Naive B cell (primary cell): ENCODE measurements around the gene CRADD. TPM values are rescaled to one million over a fixed set of nuclear protein-coding genes. Genes with fewer than 3 reads are reported as not detected.
"Not testable (repeated sequence)": the region's sequence is repeated elsewhere in the genome, so short reads cannot be mapped to it uniquely, and the experiment has no call there.

Experiments
- ATAC-seq, 2 donors: fragments of 150-1000 bp; cut with Tn5 transposase; 2 replicates each; pipeline ENCODE4 v1.10.0; 2021; ENCODE audit warnings: low read depth in 2 of 2, mild to moderate bottlenecking in 2 of 2, moderate library complexity in 2 of 2
- DNase-seq: peaks from one replicate; pipeline ENCODE4 v3.0.0; 2022
- H3K27ac Mint-ChIP-seq, 6 donors: one replicate each; pipeline ENCODE4 v1.8.0; 2020 to 2022; ENCODE audit warnings: mild to moderate bottlenecking in 6 of 6, mixed read lengths in 6 of 6, moderate library complexity in 5 of 6, inconsistent platforms in 2 of 6
- H3K27me3 Mint-ChIP-seq, 3 donors: one replicate each; pipeline ENCODE4 v1.8.0; 2021 to 2022; ENCODE audit warnings: mixed read lengths in 3 of 3, mild to moderate bottlenecking in 1 of 3
- H3K36me3 Mint-ChIP-seq, 2 donors: one replicate each; pipeline ENCODE4 v1.8.0; 2020 to 2022; ENCODE audit warnings: mixed read lengths in 2 of 2, inconsistent platforms in 1 of 2, mild to moderate bottlenecking in 1 of 2
- H3K4me1 Mint-ChIP-seq, 3 donors: one replicate each; pipeline ENCODE4 v1.8.0; 2020 to 2022; ENCODE audit warnings: mixed read lengths in 3 of 3, inconsistent platforms in 1 of 3, mild to moderate bottlenecking in 1 of 3, moderate library complexity in 1 of 3
- H3K4me3 Mint-ChIP-seq, 8 donors: one replicate each; pipeline ENCODE4 v1.8.0; 2020 to 2022; ENCODE audit warnings: mild to moderate bottlenecking in 8 of 8, mixed read lengths in 8 of 8, moderate library complexity in 8 of 8, inconsistent platforms in 2 of 8
- H3K9me3 Mint-ChIP-seq, 7 donors: one replicate each; pipeline ENCODE4 v1.8.0; 2020 to 2022; ENCODE audit warnings: mixed read lengths in 7 of 7, mild to moderate bottlenecking in 5 of 7, inconsistent platforms in 2 of 7, moderate library complexity in 1 of 7
- polyA plus RNA-seq, 6 donors: library from polyadenylated mRNA; unstranded; fragments of 300-500 nt; fragmentation: Illumina TruSeq; gene quantifications; one replicate each; pipeline ENCODE4 v1.2.3, GENCODE V29; 2021; ENCODE audit warnings: low read depth in 6 of 6

Gene CRADD
- polyA plus RNA-seq, 6 donors from 2014 or later, result 11.1 to 21.1 (median 11.1) TPM

DNA sequence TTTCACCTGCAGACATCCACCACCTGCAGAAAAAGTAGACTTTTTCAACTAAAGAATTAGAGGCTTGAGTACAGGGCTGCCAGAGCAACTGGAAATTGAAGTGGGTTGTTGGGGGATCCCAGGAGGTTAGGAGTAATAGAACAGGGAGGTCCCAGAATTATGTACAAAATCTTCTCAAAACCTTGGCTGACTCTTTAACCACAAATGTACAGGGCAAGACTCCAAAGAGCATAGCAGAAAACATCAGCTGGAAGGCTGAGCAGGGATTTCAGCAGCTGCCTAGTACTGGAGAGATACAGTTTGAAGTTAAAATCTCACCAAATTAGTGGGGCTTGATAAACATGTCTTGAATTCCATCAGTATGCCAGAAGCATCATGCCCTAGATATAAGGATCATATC, 191.6 kb downstream of the CRADD start:
- H3K9me3 Mint-ChIP-seq, result peaks cover 24 to 91% (median 76%) of the 10 kb centered on the region in 7 donors
- peaks cover 20 to 54% of the 10 kb centered on the region in 2 donors for H3K36me3 Mint-ChIP-seq
- H3K4me1 Mint-ChIP-seq, result no peaks in the 10 kb centered on the region
- no peak overlapping the region for H3K27ac Mint-ChIP-seq
- DNase-seq (no peak), ATAC-seq (no peak)
- no peaks in the 10 kb centered on the region for H3K27me3 Mint-ChIP-seq
- H3K4me3 Mint-ChIP-seq, result no peak overlapping the region

DNA sequence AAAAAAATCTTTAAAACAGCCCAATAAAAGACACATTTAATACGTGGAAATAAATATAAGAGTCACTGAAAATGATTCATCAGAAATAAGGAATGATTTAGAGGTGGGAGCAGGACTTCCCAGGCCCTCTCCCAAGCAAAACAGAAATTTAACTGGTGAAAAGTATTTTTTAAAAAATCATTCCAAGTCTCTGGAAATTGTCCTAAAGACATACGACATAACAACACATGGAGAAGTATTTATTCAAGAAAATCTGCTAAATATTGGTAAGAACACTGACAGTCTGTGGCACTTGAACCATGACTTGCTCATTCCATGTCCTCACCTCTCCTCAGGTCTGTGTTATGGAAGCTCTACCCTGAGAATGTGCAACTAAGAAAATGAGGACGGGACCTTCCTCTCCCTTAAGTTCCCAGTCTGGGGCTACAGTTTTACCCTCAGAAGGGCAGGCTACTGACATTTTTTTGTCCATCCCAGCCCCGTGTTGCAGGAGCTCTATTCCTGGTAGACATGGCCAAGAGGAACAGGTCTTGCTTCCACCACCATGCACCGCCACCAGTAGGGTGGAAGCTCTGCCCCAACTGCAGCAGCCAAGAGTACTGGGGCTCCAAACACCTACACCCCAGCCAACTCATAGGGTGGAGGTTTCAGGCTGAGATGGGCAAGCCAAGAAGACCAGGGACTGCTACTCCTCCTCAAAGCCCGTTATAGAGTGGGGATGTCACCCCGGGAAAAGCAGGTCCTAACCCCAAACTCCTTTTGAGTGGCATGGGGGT, 193.0 kb downstream of the CRADD start:
- H3K36me3 Mint-ChIP-seq, result peaks cover 22 to 68% of the 10 kb centered on the region in 2 donors
- no peak overlapping the region for H3K27ac Mint-ChIP-seq
- no peak for ATAC-seq
- H3K4me1 Mint-ChIP-seq, result no peaks in the 10 kb centered on the region
- no peak for DNase-seq
- H3K9me3 Mint-ChIP-seq, result peaks cover 29 to 95% (median 82%) of the 10 kb centered on the region in 7 donors
- H3K4me3 Mint-ChIP-seq, result no peak overlapping the region
- H3K27me3 Mint-ChIP-seq, result no peaks in the 10 kb centered on the region

- H3K27ac Mint-ChIP-seq, result peak overlapping the region in 1 of 6 donors; percentile 58
Measured at GRCh38 chr12:93871566-93871965, 194.4 kb downstream of the CRADD start.

GRCh38 chr12:93873561-93873960, 196.4 kb downstream of the CRADD start:
- no peak for ATAC-seq
- Mint-ChIP-seq H3K27me3 (no peaks in the 10 kb centered on the region), H3K4me1 (no peaks in the 10 kb centered on the region), H3K27ac (no peak overlapping the region), H3K4me3 (no peak overlapping the region), H3K36me3 (peaks cover 19 to 67% of the 10 kb centered on the region in 2 donors), H3K9me3 (peaks cover 30 to 83% (median 77%) of the 10 kb centered on the region in 7 donors)
- no peak for DNase-seq

More at GRCh38 chr12:93871566-93871965, 194.4 kb downstream of the CRADD start:
- not testable (repeated sequence) for H3K4me1 Mint-ChIP-seq, DNase-seq, H3K27me3 Mint-ChIP-seq, H3K4me3 Mint-ChIP-seq, ATAC-seq
- H3K9me3 Mint-ChIP-seq, result peaks cover 31 to 95% (median 81%) of the 10 kb centered on the region in 7 donors
- H3K36me3 Mint-ChIP-seq, result peaks cover 19 to 75% of the 10 kb centered on the region in 2 donors

- ATAC-seq, result no peak
- Mint-ChIP-seq H3K27me3 (no peaks in the 10 kb centered on the region), H3K4me1 (no peaks in the 10 kb centered on the region), H3K4me3 (no peak overlapping the region), H3K27ac (no peak overlapping the region), H3K9me3 (peaks cover 24 to 67% (median 62%) of the 10 kb centered on the region in 7 donors), H3K36me3 (peaks cover 13 to 65% of the 10 kb centered on the region in 2 donors)
- no peak for DNase-seq
Measured at GRCh38 chr12:93875157-93875556, 198.0 kb downstream of the CRADD start.

GRCh38 chr12:93876360-93876759, 199.2 kb downstream of the CRADD start:
- Mint-ChIP-seq H3K36me3 (peaks cover 13 to 70% of the 10 kb centered on the region in 2 donors), H3K4me1 (peaks cover 0 to 4% (median 0%) of the 10 kb centered on the region in 3 donors), H3K27me3 (no peaks in the 10 kb centered on the region), H3K9me3 (peaks cover 23 to 60% (median 56%) of the 10 kb centered on the region in 7 donors), H3K4me3 (no peak overlapping the region), H3K27ac (no peak overlapping the region)
- no peak for DNase-seq
- ATAC-seq, result no peak

DNA sequence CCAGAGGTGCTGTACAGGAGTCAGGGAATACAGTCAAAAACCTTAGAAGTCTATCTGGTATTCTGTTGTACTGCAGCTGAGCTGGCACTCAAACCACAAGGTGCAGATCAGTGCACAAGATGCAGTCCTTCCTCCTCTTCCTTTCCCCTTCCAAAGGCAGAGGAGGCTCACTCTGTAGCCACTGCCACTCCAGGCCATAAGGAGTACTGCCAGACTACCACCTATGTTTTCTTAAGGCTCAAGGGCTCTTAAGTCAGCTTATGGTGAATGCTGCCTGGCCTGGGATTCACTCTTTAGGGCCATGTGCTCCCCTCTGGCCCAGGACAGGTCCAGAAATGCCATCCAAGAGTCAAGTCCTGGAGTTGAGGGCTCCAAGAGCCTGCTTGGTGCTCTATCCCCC, 200.3 kb downstream of the CRADD start:
- Mint-ChIP-seq H3K27me3 (no peaks in the 10 kb centered on the region), H3K36me3 (peaks cover 13 to 62% of the 10 kb centered on the region in 2 donors), H3K4me1 (peaks cover 0 to 4% (median 0%) of the 10 kb centered on the region in 3 donors), H3K9me3 (peaks cover 17 to 49% (median 46%) of the 10 kb centered on the region in 7 donors), H3K4me3 (no peak overlapping the region), H3K27ac (no peak overlapping the region)
- ATAC-seq, result no peak
- no peak for DNase-seq

DNA sequence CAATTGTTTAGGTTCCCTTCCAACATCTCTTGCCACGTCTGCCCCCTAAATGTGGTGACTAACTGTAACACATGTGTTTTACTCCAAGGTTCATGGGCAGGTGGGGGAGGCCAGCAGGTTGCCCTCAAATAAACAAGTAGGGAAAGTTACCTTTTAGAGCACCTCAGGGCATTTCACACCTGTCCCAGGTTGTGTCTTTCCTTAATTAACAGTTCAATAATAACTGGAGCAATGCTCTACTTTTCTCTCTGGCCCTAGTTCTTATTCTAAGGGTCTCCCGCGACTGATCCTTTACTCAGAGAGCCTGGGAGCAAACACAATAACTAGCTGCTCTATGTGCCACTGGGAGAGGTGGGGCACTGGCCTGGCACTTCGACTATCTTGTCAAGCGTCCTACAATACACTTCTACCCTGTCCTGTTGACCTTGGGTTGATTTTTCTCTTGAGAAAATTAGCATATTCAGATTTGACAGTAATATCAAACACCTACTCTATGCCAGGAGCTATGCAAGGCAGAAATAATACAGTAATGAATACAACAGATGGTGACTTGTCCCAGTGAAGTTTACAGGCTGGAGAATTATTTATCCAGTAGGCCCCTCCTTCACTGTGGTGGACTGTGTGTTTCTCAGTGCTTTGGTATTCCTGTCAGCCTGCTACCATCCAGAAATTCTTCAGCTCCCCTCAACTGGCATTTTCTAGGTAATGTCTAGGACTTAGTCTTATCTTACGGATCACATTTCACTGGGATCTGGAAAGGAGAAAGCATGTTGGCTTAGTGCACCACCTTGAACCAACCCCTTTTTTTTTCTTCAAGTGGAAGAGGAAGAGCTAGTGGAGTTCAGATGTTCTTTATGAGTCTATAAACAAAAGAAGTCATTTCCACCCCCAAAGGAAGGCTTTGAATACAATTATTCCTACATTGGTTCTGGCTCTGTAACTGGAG, 202.6 kb downstream of the CRADD start:
- Mint-ChIP-seq H3K36me3 (peaks cover 4 to 44% of the 10 kb centered on the region in 2 donors), H3K4me3 (no peak overlapping the region)

DNA sequence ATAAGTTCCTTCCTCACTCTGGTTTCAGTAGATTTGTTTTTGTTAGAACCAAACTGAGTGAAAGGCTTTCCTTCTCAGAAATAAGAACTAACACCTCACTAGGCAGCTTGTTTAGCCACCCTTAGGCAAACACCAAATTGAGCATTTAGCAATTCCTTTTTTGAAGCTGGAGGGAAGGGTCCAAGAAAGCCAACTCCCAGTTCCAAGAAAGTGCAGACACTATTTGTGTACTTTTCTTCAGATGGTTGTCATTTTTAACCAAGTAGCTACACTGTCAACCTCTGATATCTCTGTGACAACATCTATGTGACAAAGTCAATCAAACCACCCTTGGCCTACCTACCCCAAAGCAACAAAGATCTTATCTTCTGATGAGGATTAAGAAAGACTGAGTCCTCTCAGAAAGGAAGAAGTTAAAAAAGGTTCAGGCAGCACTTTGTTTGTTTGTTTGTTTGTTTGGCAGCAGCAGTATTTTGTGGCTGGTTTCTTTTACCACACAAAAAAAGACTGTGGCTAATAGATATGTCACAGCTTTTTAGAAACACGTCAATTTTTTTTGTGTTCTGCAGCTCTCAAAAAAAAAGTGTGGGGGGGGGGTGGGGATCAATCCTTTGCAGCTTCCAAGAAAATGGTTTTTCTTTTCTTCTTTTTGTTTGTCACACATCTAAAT, 203.8 kb downstream of the CRADD start:
- peaks cover 0 to 4% (median 0%) of the 10 kb centered on the region in 3 donors for H3K4me1 Mint-ChIP-seq
- H3K27me3 Mint-ChIP-seq, result no peaks in the 10 kb centered on the region
- H3K27ac Mint-ChIP-seq, result no peak overlapping the region
- peaks cover 0 to 32% of the 10 kb centered on the region in 2 donors for H3K36me3 Mint-ChIP-seq
- DNase-seq (no peak), ATAC-seq (no peak)
- no peak overlapping the region for H3K4me3 Mint-ChIP-seq
- H3K9me3 Mint-ChIP-seq, result peaks cover 3 to 14% (median 11%) of the 10 kb centered on the region in 7 donors

More for the DNA sequence above, 202.6 kb downstream of the CRADD start:
- peaks cover 0 to 4% (median 0%) of the 10 kb centered on the region in 3 donors for H3K4me1 Mint-ChIP-seq
- DNase-seq, result no peak
- peak overlapping the region in 1 of 6 donors; percentile 38 for H3K27ac Mint-ChIP-seq
- no peaks in the 10 kb centered on the region for H3K27me3 Mint-ChIP-seq
- H3K9me3 Mint-ChIP-seq, result peaks cover 11 to 26% (median 24%) of the 10 kb centered on the region in 7 donors
- ATAC-seq, result no peak

- Mint-ChIP-seq H3K36me3 (peaks cover 0 to 18% of the 10 kb centered on the region in 2 donors), H3K4me1 (peaks cover 0 to 5% (median 0%) of the 10 kb centered on the region in 3 donors), H3K9me3 (peaks cover 0 to 2% (median 0%) of the 10 kb centered on the region in 7 donors), H3K27ac (no peak overlapping the region), H3K27me3 (peaks cover 0 to 3% (median 0%) of the 10 kb centered on the region in 3 donors), H3K4me3 (no peak overlapping the region)
- ATAC-seq (no peak), DNase-seq (no peak)
Measured at GRCh38 chr12:93882763-93883162, 205.6 kb downstream of the CRADD start.

GRCh38 chr12:93883436-93884154, 206.4 kb downstream of the CRADD start:
- H3K4me1 Mint-ChIP-seq, result peaks cover 0 to 7% (median 0%) of the 10 kb centered on the region in 3 donors
- no peak overlapping the region for H3K4me3 Mint-ChIP-seq
- H3K27ac Mint-ChIP-seq, result no peak overlapping the region
- peaks cover 0 to 18% of the 10 kb centered on the region in 2 donors for H3K36me3 Mint-ChIP-seq
- peaks cover 0 to 6% (median 0%) of the 10 kb centered on the region in 3 donors for H3K27me3 Mint-ChIP-seq
- DNase-seq (no peak), ATAC-seq (no peak)
- peaks cover 0 to 4% (median 0%) of the 10 kb centered on the region in 7 donors for H3K9me3 Mint-ChIP-seq

GRCh38 chr12:93884794-93885460, 207.8 kb downstream of the CRADD start:
- Mint-ChIP-seq H3K4me3 (no peak overlapping the region), H3K27me3 (peaks cover 0 to 6% (median 0%) of the 10 kb centered on the region in 3 donors), H3K4me1 (peaks cover 0 to 7% (median 0%) of the 10 kb centered on the region in 3 donors), H3K36me3 (peaks cover 0 to 9% of the 10 kb centered on the region in 2 donors), H3K27ac (no peak overlapping the region), H3K9me3 (peaks cover 0 to 4% (median 0%) of the 10 kb centered on the region in 7 donors)
- no peak for DNase-seq
- no peak for ATAC-seq
